ENCODE data around the gene ZNF292. TPM values are rescaled to one million over a fixed set of nuclear protein-coding genes. Genes with fewer than 3 reads are reported as not detected.
"Not testable (repeated sequence)": the region's sequence is repeated elsewhere in the genome, so short reads cannot be mapped to it uniquely, and the experiment has no call there.

ZNF292 gene
- total RNA-seq, 1 donor from 2014 or later = 72.2 TPM

DNA sequence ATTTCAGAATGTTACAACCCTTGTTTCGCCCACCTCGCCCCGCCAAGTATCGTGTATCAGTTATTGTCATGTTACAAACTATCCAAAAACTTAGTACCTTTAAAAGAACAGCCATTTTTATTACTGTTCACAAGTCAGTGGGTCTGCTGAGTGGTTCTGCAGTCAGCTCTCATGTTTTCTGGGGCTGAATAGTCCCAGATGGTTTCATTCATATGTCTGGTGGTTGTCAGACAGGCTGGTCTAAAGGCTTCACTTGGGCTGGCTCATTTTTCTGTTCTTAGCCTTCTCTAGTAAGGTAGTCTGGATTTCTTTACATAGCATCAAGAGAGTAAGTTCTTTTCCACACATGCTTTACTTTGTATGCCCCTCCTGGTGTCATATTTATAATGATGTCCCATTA is 8.6 kb downstream of the ZNF292 start:
- DNase-seq = no peak

DNA sequence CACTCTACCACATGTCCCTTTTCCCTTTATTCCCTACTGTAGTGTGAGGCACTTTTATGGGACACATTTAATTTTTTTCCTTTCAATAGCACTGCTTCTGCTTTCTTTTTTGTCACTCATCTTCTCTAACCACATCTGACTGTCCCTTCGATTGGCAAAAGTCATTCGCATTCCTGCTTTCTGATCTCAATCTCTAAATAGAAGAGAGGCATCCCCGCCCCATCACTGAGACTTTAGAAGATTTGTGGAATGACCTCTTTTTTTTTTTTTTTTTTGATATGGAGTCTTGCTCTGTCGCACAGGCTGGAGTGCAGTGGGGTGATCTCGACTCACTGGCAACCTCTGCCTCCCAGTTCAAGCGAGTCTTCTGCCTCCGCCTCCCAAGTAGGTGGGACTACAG is 9.1 kb downstream of the ZNF292 start:
- DNase-seq = no peak

DNA sequence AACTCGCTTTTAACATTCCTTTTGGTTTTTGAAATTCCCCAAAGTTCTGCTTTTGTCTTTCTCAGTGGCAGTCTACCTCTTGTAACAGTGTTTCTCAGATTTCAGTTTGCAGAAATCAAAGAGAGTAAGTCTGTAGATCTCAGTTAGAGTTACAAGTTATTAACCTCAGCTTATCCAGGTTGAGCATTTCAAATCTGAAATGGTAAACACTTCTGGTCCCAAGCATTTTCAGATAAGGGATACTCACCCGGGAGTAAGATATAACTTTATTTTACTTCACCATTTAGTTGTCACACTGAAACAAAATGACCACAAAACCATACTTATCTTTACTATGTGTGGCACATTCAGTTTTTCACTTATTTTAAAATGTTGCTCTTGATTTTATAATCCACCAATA is 9.8 kb downstream of the ZNF292 start:
- DNase-seq = no peak

DNA sequence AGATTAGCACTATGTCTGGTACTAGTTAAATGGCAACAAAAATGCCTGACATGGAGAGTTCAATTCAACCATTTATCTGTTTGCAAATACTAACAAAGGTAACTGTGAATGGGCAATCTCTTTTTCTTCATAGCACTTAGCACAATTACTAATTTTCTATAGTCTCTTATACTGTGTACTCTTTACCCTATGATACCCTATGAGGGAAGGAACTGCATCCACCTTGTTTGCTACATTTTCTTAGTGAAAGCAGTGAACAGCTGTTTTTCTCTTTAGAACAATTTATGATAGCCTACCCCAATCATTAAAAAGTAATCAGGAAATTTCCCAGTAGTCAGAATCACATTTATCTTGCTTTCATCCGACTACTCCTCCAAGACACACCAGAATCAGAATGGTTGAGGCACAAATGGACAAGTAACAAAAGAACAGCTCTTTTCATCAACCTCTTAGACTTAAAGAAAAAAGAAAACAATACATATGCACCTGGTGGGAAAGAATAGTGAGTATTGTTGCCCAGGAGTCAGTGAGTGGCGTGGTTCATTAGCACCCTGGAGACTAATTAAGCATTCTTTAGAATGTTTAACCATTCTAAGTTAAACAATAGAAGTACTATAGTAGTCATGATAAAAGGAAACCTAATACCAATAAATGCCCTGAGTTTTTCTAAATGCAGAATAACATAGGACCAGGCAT is 16.7 kb downstream of the ZNF292 start:
- no peak for DNase-seq

DNA sequence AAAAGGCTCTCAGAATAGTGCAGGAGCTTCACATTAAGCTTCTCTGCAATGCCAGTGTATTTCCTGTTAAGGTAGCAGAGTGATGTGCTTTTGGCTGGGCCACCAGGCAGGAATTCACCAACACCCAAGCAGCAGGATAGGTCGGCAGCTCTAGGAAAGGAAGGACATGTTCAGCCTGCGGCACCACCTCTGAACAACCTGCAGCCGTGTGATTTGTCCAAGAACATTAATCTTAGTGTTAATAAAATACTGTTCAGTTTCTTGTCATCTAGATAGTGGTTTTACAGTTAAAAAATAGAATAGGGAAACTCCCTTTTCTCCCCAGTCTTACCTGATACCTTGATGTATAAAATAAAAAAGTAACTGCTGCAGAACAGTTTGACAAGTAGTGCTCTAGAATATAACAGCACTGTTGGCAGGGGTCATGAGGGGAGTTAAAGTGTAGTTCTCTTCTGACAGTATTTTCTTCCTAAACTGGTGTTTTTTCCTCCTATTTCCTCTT is 18.8 kb downstream of the ZNF292 start:
- DNase-seq = no peak

DNA sequence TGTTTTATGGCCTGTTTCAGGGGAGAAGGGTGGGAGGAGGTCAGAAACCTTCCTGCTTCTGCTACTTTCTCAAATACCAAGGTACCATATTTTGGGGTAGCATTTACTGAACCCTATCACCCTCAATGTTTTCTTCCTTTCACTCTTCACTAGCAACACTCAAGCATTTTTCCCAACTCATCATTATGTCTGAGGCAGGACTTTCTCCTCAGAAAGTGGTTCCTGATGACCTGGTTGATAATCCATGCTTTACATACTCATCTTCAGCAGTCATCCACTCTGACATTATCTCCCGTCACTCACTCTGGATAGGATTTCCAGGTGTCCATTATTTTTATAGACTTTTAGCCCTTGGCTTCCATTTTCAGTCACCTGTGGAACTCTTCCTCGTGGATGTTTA is 21.1 kb downstream of the ZNF292 start:
- DNase-seq = no peak

DNA sequence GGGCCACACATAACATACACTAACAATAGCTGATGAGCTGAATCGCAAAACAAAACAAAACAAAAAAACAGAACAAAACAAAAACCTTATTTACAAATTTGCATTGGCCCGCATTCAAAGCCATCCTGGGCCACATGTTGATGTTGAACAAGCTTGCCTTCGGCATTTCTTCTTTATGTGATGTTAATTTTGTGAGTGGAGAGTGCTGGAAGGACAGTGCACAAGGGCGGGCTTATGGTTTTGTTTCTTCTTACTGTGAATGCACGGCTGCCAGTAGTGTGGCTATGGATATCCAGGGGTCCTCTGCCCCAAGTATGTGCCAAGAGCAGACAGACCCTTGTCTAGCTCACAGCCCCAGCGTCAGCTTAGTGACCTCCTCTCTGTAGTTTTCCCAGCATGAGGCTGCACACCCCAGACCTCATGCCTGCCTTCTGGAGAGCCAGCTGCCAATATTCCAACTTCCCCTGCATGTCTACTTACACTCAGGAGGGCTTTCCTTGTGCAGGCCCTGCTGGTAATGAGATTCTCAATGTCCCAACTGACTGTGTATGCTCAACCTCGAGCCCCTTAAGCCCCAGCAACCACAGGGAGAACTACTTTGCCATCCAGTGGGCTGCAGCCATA is 24.9 kb downstream of the ZNF292 start:
- DNase-seq = no peak

DNA sequence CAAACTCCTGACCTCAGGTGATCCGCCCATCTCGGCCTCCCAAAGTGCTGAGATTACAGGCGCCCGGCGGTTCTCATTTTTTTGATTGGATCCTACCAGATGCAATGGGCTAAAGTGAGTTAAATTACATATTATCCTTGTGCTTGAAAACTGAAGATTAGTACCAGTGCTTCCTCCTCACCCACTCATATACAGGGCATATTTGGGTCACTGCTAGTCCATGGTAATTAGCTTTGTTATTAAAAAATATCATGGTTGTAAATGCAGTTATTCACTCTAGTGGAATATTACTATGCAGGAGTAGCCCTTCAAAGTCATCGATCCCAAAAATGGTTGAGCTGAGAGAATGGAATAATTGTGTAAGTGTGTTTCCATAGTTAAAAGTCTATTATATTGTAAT is 26.5 kb downstream of the ZNF292 start:
- no peak for DNase-seq

DNA sequence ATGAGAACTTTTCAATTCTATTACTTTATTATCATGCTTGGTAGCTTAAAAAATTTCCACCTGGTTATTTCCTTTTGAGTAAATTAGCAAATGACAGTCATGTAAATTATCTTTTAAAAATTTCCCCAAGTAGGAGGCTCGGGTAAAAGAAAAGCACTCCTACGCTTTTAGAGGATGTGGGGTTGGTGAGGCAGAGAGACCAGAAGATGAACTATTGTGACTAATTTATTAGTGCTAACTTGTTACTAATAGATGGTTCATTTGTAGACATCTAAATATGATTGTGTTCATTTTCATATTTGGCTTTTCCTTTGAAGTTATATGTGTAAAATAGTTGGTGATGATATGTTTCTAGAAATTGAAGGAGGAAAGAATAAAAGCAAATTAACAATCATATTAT is 27.0 kb downstream of the ZNF292 start:
- DNase-seq = no peak

DNA sequence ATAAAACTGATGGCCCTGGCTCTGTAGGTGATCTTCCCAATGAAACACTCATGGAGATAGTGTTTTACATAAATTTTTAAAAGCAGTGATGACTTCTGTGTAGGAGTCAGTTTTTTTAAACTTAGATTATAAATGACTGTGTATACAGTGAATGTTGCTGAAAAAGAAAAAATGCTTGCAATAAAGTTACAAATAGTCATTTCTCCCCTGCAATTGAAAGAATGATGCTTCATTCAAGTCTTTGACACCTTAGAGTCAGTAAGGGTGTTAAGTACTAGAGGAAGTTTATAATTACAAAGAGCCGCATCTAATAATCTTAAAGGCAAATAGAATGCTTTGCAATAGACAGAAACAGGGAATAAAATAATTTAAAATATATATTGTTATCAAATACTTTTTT is 27.6 kb downstream of the ZNF292 start:
- no peak for DNase-seq

DNA sequence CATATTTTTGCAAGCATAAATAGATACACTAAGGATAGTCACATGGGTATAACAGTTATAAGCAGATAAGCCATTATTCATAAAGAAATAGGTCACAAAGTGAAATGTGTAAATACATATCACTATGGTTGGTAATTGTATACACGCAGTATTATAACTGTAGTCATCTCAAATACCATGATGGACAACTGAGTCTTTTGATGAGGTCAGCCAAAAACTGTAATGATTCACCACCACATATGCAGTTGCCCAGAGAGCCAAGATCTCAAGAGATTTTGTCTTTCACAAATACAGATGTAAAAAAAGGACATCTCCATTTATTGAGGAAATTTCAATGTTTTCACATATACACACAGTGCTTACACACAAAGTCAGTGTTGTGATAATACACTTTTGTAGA is 28.3 kb downstream of the ZNF292 start:
- no peak for DNase-seq

DNA sequence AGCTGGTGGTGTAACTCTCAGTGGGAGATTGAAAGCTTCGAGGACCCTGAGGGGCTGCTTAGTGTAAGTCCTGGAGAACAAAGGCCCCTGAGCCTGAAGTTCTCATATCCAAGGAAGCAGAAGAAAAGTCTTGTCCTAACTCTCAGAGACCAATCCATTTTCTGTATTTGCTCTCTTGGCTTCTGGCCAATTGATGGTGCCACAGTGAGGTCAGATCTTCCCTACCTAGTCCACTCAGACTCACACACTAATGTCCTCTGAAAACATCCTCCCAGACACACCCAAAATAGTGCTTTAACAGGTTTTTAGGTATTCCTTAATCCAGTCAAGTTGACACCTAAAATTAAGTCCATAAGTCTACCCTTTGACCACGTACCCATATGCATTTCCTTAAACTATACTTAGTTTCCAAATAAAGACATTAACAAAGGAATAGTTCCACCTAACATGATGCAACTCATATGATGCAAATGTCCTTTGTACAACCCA is 29.4 kb downstream of the ZNF292 start:
- peak; percentile 8 for DNase-seq

DNA sequence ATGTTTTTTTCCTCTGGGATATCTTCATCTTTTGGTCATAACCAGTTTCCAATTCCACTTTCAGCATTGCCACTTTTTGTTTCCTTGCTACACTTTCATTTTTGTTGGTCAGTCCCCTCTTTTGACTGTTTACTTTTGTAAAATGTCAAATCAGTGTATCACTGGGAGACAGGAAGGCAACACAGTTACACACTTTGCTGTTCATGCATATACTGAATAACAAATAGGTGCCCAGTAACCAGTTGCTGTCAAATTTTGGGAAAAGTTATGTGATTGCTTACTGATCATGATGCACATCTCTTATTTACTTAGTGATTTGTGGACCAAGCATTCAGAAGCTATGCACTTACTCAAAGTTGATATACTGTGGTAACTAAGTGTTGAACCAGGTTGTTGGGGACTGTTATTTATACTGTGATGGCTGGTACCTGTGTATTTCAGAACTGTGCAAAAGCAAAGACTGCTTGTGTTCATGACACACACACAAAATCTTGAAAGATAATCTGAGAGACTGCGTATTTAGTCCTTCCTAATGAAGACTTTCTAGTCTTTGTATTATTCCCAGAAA is 41.0 kb downstream of the ZNF292 start:
- no peak for DNase-seq

DNA sequence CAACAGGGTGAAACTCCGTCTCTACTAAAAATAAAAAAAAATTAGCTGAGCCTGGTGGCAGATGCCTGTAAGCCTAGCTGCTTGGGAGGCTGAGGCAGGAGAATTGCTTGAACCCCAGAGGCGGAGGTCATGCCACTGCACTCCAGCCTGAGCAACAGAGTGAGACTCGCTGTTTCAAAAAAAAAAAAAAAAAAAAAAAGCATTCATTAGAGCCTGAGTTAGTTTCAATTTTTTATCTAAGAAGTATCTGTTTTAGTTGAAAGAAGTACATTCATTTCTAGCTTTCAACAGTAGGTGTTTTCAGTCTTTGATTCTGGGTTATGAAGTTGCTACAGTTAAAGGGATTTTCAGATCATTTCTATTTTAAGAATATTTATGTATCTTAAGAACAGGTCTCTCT is 42.2 kb downstream of the ZNF292 start:
- no peak for DNase-seq

DNA sequence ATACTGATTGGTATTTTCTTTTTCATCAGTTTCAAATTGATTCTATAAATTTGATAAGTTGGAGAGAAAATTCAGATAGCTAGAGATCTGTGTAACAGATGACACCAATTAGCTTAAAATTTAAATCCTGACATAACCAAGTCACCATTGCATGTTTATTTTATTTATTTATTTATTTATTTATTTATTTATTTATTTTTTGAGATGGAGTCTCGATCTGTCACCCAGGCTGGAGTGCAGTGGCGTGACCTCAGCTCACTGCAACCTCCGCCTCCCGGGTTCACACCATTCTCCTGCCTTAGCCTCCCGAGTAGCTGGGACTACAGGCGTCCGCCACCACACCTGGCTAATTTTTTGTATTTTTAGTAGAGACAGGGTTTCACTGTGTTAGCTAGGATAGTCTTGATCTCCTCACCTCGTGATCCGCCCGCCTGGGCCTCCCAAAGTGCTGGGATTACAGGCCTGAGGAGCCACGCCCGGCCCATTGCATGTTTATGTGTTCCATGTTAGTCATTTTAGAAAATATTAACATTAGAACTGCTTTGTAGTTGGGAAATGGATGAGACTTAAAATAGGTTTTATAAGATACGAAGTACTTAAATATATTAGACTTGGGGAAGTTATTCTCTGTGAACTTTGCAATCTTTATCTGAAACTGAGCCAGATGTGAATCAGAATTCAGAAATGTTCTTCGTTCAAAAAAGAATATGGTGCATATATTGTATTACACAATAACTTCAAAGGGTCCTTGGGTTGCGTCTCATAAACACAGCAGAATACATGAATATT is 42.9 kb downstream of the ZNF292 start:
- DNase-seq = not testable (repeated sequence)

DNA sequence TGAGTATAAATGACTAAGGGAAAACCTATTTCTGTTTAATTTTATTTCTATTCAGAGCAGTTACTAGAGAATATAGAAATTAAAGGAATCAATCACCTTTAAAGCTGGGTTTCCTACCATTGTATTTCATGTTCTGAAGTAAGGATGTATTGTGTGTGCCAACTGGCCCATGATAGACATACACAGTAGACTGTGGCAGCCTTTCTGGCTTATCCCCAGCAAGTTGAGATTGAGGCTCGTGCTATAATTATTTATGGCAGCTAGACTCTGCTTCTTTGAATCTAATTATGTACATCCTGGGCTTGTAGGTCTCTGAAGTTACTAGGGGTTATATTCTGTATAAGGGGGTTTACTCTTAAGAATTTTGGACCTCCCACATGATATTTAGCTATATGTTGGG is 44.4 kb downstream of the ZNF292 start:
- no peak for DNase-seq

DNA sequence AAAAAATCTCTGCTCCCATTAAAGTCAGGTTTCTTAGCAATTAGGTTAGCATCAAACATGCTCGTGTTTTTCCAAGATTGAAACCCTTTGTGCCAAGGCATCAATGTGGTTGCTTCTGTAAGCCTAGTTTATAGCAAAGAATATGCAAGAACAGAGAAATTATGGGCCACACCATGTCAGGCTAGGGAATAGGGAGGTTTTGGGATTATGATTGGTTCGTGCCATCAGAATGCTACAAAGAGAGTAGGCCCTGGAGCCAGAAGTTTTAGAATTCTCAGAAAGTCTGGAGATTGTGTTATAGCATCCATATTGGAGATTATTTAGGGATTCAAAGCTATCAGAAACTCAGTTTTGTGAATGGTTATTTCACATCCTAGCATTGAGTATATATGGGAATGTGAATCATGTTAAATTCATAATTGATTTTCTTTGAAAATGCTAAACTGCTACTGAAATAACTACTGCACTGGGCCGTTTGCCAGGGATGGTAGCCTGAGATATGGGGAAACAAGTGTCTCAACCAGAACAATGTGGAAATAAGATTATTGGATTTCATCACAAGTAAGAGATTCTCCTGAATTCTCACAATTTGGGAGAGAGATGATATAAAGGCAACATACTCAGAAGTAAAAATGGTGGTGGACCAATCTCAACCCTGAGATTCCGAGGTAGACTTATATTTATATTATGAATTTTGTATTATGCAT is 45.3 kb downstream of the ZNF292 start:
- DNase-seq = no peak

DNA sequence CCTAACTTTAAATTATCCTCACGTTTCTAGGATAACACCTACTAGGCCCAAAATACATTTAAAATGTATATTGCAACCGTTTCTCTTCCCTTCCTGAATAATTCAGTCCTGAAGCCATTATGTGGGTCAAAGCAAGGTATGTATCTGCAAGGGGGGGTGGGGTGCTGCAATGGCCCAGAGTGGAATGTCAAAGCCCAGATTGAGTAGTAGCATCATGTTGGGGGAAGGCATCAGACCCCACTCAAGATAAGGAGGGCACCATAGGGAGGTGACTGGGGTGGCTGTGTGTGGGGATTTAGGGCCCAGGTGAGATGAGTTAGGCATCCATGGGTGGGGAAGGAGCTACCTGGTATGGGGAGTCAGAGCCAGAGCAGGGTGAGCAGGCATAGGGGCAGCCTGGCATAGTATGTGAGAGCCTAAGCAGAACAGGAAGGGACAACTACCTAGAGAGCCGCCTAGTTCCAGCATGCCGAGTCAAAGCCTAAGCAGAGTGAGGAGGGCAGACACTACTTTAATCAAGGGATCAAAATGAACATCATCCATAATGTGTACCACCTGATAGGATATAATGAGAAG is 48.2 kb downstream of the ZNF292 start:
- DNase-seq = no peak

DNA sequence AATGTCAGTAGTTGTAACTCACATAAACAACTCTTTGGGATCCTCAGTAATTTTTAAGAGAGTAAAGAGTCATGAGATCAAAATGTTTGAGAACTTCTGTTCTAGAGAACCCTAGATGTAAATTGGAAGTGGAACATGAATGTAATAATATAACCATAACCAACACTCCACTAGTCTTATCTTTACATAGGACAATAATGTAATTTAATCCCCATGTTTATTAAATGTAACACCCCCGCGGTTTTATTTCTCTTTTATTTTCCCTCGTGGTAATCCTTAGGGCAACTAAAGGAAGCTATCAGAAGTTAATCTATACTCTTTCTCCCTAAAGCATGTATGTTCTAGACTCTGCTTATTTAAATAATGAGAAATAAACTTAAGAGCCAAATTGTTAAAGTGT is 54.4 kb downstream of the ZNF292 start:
- no peak for DNase-seq

DNA sequence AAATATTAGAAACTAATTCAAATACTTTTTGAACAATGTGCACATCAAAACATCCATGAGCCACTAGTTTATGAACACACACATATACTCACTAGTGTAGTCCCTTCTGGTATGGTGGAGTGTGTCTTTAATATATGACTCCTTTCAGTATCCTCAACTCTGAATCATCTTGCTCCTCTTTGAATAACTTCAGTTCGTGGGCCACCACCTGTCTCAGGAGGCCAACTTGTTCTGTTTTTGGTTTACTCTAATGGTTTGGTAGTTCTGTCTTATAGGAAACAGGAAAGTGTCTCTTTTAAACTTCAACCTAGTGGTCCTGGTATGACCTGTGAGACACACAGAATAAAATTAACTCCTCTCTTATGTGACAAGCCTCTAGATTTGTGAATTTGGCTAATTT is 55.6 kb downstream of the ZNF292 start:
- no peak for DNase-seq

DNA sequence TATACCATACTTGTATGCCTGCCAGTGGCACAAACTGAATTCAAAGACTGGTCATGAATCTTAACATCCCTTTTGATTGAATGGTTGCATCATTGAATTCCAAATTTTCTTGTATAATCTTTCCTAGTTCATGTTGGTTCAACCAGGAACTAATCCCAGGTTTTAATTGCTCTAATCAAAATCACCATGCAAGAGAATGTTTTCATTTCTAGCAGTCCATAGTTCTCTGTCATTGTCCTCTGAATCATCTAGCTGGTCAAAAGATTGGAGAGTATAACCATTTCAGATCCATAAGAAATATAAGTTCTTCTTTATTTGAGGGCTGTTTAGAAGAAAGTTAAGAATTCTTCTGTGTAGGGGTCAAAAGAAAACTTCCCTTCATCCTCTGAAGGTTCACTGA is 57.2 kb downstream of the ZNF292 start:
- no peak for DNase-seq

DNA sequence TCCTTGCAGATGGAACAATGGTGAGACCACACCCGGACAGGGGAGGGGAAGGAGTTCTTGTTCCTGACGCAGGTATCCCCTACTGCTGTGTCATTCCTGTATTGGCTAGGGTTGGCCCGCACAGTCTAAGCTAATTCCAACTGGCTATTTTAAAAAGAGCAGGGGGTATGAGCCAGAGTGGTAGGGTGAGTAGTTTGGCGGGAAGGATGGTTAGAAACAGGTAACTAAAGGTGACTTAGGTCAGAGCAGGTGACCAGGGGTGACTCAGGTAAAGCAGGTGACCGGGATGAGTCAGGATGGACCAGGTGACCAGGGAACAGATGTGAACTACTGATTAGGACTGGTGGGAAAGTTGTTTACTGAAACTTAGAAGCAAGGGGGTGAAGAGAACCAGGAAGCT is 58.0 kb downstream of the ZNF292 start:
- no peak for DNase-seq
